Activated T-cell treated with anti-CD3 and anti-CD28 coated beads, Interleukin-2, amount 50 U/mL, for 24 hours (primary cell): ENCODE measurements around the gene SGPL1.

Experiments used
- DNase-seq: peaks from one replicate; pipeline ENCODE4 v3.0.0-alpha.2; 2020
- H3K27ac Mint-ChIP-seq: 2 replicates; pipeline ENCODE4 v1.8.0; 2020; ENCODE audit warnings: mild to moderate bottlenecking, mixed read lengths
- H3K27me3 Mint-ChIP-seq: 2 replicates; pipeline ENCODE4 v1.8.0; 2020; ENCODE audit warnings: mixed read lengths
- H3K36me3 Mint-ChIP-seq: 2 replicates; pipeline ENCODE4 v1.8.0; 2020; ENCODE audit warnings: low read depth, mixed read lengths
- H3K4me1 Mint-ChIP-seq: 2 replicates; pipeline ENCODE4 v1.8.0; 2020; ENCODE audit warnings: low read depth, mixed read lengths
- H3K4me3 Mint-ChIP-seq: 2 replicates; pipeline ENCODE4 v1.8.0; 2020; ENCODE audit warnings: mild to moderate bottlenecking, moderate library complexity, mixed read lengths
- H3K9me3 Mint-ChIP-seq: 2 replicates; pipeline ENCODE4 v1.8.0; 2020; ENCODE audit warnings: mixed read lengths

The SGPL1 gene

DNA sequence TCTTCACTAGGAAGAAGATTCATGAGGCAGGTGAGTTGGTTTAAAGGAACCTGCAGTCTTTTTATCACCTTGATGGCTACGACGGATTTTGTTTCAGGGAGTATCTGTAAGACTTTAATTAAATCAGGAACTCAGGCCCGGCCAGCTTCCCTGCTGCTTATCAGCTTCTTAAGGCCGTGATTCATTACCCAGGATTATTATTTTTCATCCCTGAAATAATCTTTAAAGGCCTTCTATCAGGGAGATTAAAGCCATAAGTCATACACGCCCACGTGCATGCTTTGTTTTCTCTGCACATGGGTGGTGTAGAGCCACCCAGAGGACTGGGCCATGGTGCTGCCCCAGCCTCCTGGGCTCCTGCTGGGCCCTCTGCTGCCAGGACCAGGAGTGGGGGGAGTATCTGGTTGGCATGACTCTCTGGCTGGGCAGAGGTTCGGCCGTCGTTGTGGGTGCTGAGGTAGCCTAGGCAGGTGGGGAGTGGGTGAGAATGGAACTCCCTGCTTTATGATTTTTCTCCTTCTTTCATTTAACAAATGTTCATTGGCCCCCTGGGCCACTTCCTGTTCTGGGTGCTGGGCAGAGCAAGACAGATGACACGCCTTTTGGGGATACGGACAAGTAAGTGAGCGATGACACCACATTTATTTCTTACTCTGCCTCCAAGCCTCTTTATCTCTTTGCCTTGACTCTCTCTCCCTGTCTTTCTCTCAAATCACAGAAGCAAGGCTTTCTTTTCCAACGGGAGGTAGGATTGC is 111.6 kb downstream of the SGPL1 start:
- DNase-seq: no peak
- Mint-ChIP-seq H3K4me3 (no peak overlapping the region), H3K27me3 (peaks cover 7% of the 10 kb centered on the region), H3K27ac (no peak overlapping the region), H3K4me1 (peaks cover 2% of the 10 kb centered on the region), H3K36me3 (no peaks in the 10 kb centered on the region), H3K9me3 (no peaks in the 10 kb centered on the region)

DNA sequence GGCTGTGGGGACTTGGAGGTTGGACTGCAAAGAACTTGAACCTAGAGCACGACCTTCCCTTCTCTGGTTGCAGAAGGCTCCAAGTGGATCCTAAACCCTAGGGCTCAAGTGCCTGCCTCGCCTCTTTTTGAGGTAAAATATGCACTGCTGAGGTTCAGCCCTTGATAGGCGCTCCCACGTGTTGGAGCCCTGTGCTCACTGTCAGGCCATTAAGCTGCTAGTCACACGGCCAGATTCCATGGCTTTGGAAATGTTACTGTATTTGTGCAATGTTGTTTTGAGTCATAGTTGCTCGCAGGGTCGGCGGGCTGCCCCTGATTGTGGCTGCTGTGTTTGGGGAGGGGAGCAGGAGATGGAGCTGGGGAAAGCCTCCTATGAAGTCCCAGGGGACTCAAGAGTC is 112.4 kb downstream of the SGPL1 start:
- Mint-ChIP-seq H3K4me1 (peaks cover 2% of the 10 kb centered on the region), H3K27ac (no peak overlapping the region), H3K9me3 (no peaks in the 10 kb centered on the region), H3K27me3 (peaks cover 7% of the 10 kb centered on the region), H3K4me3 (no peak overlapping the region), H3K36me3 (no peaks in the 10 kb centered on the region)
- no peak for DNase-seq

DNA sequence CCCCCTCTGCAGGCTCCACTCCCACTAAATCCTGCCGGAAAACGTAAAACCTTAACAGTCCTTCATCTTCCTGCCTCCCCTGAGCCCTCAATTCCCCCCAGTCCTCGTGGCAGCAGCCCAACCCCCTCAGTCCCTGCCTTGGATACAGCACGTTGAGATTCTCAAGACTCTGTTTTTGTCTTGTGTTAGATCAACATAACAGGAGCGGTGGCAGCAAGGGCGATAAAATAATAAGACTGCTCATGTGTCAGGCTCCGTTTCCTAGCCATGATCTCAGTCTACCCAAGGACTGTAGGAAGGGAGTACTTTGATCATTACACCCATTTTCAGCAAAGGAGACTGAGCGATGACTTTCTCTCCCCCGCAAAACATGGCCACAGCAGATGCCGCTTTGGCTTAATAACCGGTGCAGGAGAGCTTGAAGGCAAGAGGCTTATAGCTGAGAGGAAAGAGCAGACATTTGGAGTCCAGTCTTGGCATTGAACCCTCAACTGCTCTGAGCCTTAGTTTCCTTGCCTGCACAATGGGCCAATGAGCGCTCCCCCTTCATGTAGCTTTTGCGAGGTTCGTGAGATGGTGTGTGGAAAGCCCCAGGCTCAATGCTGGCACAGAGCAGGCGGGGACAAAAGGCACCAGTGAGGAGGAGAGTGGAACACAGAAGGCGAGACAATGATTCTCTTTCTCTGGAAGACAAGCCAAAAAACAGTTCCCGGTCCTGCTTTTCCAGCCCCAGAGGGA is 114.7 kb downstream of the SGPL1 start:
- no peak overlapping the region for H3K4me3 Mint-ChIP-seq
- no peaks in the 10 kb centered on the region for H3K36me3 Mint-ChIP-seq
- no peaks in the 10 kb centered on the region for H3K27me3 Mint-ChIP-seq
- H3K27ac Mint-ChIP-seq: no peak overlapping the region
- no peaks in the 10 kb centered on the region for H3K4me1 Mint-ChIP-seq
- no peaks in the 10 kb centered on the region for H3K9me3 Mint-ChIP-seq
- no peak for DNase-seq
